ENCODE results near the gene PSKH1. TPM values are rescaled to one million over a fixed set of nuclear protein-coding genes. Genes with fewer than 3 reads are reported as not detected.
"Not testable (repeated sequence)": the region's sequence is repeated elsewhere in the genome, so short reads cannot be mapped to it uniquely, and the experiment has no call there.

Gene PSKH1
- total RNA-seq, 1 donor from 2014 or later = 9.9 TPM

- Histone ChIP-seq H3K4me1 (ENCODE audit: control insufficient read depth in 3 of 3, insufficient read depth in 3 of 3, low read length in 3 of 3) (peaks cover 4 to 19% (median 16%) of the 10 kb centered on the region in 3 donors), H3K9me3 (ENCODE audit: control insufficient read depth in 3 of 3, low read length in 3 of 3) (no peaks in the 10 kb centered on the region), H3K36me3 (ENCODE audit: control insufficient read depth in 3 of 3, insufficient read depth in 3 of 3, low read length in 3 of 3) (peaks cover 0 to 7% (median 3%) of the 10 kb centered on the region in 3 donors), H3K27ac (ENCODE audit: low read depth, low read length) (no peak overlapping the region), H3K4me3 (ENCODE audit: low read length in 3 of 3) (no peak overlapping the region), H3K9ac (ENCODE audit: low read depth in 1 of 3, low read length in 3 of 3) (no peak overlapping the region), H3K27me3 (ENCODE audit: control insufficient read depth in 3 of 3, insufficient read depth in 3 of 3, low read length in 3 of 3) (no peaks in the 10 kb centered on the region)
Observed at GRCh38 chr16:67902831-67903230, 9.8 kb downstream of the PSKH1 start.

GRCh38 chr16:67907397-67908180 is 14.5 kb downstream of the PSKH1 start:
- no peaks in the 10 kb centered on the region for H3K27me3 ChIP-seq (ENCODE audit: control insufficient read depth in 3 of 3, insufficient read depth in 3 of 3, low read length in 3 of 3)
- peaks cover 9 to 26% (median 13%) of the 10 kb centered on the region in 3 donors for H3K4me1 ChIP-seq (ENCODE audit: control insufficient read depth in 3 of 3, insufficient read depth in 3 of 3, low read length in 3 of 3)
- H3K4me3 ChIP-seq (ENCODE audit: low read length in 3 of 3) = no peak overlapping the region
- H3K27ac ChIP-seq (ENCODE audit: low read depth, low read length) = no peak overlapping the region
- no peak overlapping the region for H3K9ac ChIP-seq (ENCODE audit: low read depth in 1 of 3, low read length in 3 of 3)
- no peaks in the 10 kb centered on the region for H3K9me3 ChIP-seq (ENCODE audit: control insufficient read depth in 3 of 3, low read length in 3 of 3)
- peaks cover 26 to 38% (median 35%) of the 10 kb centered on the region in 3 donors for H3K36me3 ChIP-seq (ENCODE audit: control insufficient read depth in 3 of 3, insufficient read depth in 3 of 3, low read length in 3 of 3)

- Histone ChIP-seq H3K36me3 (ENCODE audit: control insufficient read depth in 3 of 3, insufficient read depth in 3 of 3, low read length in 3 of 3) (peaks cover 26 to 34% (median 28%) of the 10 kb centered on the region in 3 donors), H3K4me1 (ENCODE audit: control insufficient read depth in 3 of 3, insufficient read depth in 3 of 3, low read length in 3 of 3) (peaks cover 9 to 26% (median 13%) of the 10 kb centered on the region in 3 donors), H3K27ac (ENCODE audit: low read depth, low read length) (no peak overlapping the region), H3K9me3 (ENCODE audit: control insufficient read depth in 3 of 3, low read length in 3 of 3) (no peaks in the 10 kb centered on the region), H3K9ac (ENCODE audit: low read depth in 1 of 3, low read length in 3 of 3) (no peak overlapping the region), H3K4me3 (ENCODE audit: low read length in 3 of 3) (no peak overlapping the region), H3K27me3 (ENCODE audit: control insufficient read depth in 3 of 3, insufficient read depth in 3 of 3, low read length in 3 of 3) (no peaks in the 10 kb centered on the region)
Observed at GRCh38 chr16:67909056-67909742, 16.1 kb downstream of the PSKH1 start.

- Histone ChIP-seq H3K4me1 (ENCODE audit: control insufficient read depth in 3 of 3, insufficient read depth in 3 of 3, low read length in 3 of 3) (peaks cover 16 to 33% (median 18%) of the 10 kb centered on the region in 3 donors), H3K27me3 (ENCODE audit: control insufficient read depth in 3 of 3, insufficient read depth in 3 of 3, low read length in 3 of 3) (no peaks in the 10 kb centered on the region), H3K9me3 (ENCODE audit: control insufficient read depth in 3 of 3, low read length in 3 of 3) (no peaks in the 10 kb centered on the region), H3K4me3 (ENCODE audit: low read length in 3 of 3) (no peak overlapping the region), H3K9ac (ENCODE audit: low read depth in 1 of 3, low read length in 3 of 3) (peak overlapping the region in 1 of 3 donors; percentile 16), H3K36me3 (ENCODE audit: control insufficient read depth in 3 of 3, insufficient read depth in 3 of 3, low read length in 3 of 3) (peaks cover 26 to 36% (median 30%) of the 10 kb centered on the region in 3 donors), H3K27ac (ENCODE audit: low read depth, low read length) (no peak overlapping the region)
Observed at GRCh38 chr16:67910158-67910557, 17.1 kb downstream of the PSKH1 start.

- peaks cover 53 to 68% (median 57%) of the 10 kb centered on the region in 3 donors for H3K4me1 ChIP-seq (ENCODE audit: control insufficient read depth in 3 of 3, insufficient read depth in 3 of 3, low read length in 3 of 3)
- no peak overlapping the region for H3K4me3 ChIP-seq (ENCODE audit: low read length in 3 of 3)
- H3K9me3 ChIP-seq (ENCODE audit: control insufficient read depth in 3 of 3, low read length in 3 of 3) = no peaks in the 10 kb centered on the region
- peaks cover 19 to 24% (median 22%) of the 10 kb centered on the region in 3 donors for H3K36me3 ChIP-seq (ENCODE audit: control insufficient read depth in 3 of 3, insufficient read depth in 3 of 3, low read length in 3 of 3)
- no peaks in the 10 kb centered on the region for H3K27me3 ChIP-seq (ENCODE audit: control insufficient read depth in 3 of 3, insufficient read depth in 3 of 3, low read length in 3 of 3)
- no peak overlapping the region for H3K27ac ChIP-seq (ENCODE audit: low read depth, low read length)
- H3K9ac ChIP-seq (ENCODE audit: low read depth in 1 of 3, low read length in 3 of 3) = peak overlapping the region in 1 of 3 donors; percentile 4
Observed at GRCh38 chr16:67914758-67915495, 21.9 kb downstream of the PSKH1 start.

- H3K9me3 ChIP-seq (ENCODE audit: control insufficient read depth in 3 of 3, low read length in 3 of 3); H3K27me3 ChIP-seq (ENCODE audit: control insufficient read depth in 3 of 3, insufficient read depth in 3 of 3, low read length in 3 of 3); H3K27ac ChIP-seq (ENCODE audit: low read depth, low read length); H3K4me3 ChIP-seq (ENCODE audit: low read length in 3 of 3): not testable (repeated sequence)
- Histone ChIP-seq H3K9ac (ENCODE audit: low read depth in 1 of 3, low read length in 3 of 3) (peak overlapping the region in 1 of 3 donors; percentile 4), H3K4me1 (ENCODE audit: control insufficient read depth in 3 of 3, insufficient read depth in 3 of 3, low read length in 3 of 3) (peaks cover 57 to 73% (median 62%) of the 10 kb centered on the region in 3 donors), H3K36me3 (ENCODE audit: control insufficient read depth in 3 of 3, insufficient read depth in 3 of 3, low read length in 3 of 3) (peaks cover 15 to 22% (median 18%) of the 10 kb centered on the region in 3 donors)
Observed at GRCh38 chr16:67915496-67915769, 22.4 kb downstream of the PSKH1 start.

DNA sequence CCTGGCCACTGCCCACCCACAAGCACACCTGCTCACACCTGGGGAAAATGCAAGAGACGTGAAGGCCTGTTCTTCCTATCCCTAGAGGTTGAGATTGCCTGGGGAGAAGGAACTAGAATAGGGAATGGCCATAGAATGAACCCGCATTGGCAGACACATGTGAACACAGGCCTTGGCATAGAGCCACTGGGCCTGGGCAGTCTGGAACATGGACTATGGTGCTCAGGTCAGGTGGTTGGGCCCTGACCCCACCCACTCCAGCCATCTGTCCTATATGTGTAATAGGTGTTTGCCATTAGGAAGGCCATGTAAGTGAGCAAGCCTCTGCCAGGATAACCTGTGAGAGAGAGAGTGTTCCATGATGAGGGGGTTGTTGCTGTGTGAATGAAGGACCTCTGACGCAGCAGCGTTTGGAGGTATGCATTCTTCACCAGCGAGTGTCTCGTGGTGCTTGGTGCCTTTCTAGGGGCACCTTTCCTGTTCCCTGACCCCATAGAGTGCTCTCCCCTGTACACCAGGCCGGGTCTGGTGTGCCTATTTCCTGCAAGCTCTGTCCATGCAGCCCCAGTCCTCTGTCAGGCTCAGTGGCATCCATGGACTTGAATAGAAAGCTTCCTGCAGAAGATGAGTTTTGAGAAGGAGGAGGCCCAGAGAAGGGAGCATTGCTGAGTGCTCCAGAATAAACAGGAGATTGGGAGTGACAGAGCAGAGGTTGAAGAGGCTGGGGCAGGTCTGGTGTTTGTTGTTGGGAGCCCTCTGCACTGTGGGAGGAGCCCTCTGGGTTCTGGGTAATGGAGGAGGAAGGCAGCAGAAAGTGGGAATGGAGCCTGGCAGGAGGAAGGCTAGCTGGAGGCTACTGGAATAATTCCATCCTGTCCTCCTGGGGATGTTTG is 23.0 kb downstream of the PSKH1 start:
- Histone ChIP-seq H3K27ac (ENCODE audit: low read depth, low read length) (peak overlapping the region; percentile 81), H3K36me3 (ENCODE audit: control insufficient read depth in 3 of 3, insufficient read depth in 3 of 3, low read length in 3 of 3) (peaks cover 14 to 17% (median 15%) of the 10 kb centered on the region in 3 donors), H3K9ac (ENCODE audit: low read depth in 1 of 3, low read length in 3 of 3) (peak overlapping the region in 2 of 3 donors; percentile 36 to 62), H3K9me3 (ENCODE audit: control insufficient read depth in 3 of 3, low read length in 3 of 3) (no peaks in the 10 kb centered on the region), H3K4me3 (ENCODE audit: low read length in 3 of 3) (peak overlapping the region in 1 of 3 donors; percentile 13), H3K27me3 (ENCODE audit: control insufficient read depth in 3 of 3, insufficient read depth in 3 of 3, low read length in 3 of 3) (no peaks in the 10 kb centered on the region), H3K4me1 (ENCODE audit: control insufficient read depth in 3 of 3, insufficient read depth in 3 of 3, low read length in 3 of 3) (peaks cover 61 to 74% (median 64%) of the 10 kb centered on the region in 3 donors)

DNA sequence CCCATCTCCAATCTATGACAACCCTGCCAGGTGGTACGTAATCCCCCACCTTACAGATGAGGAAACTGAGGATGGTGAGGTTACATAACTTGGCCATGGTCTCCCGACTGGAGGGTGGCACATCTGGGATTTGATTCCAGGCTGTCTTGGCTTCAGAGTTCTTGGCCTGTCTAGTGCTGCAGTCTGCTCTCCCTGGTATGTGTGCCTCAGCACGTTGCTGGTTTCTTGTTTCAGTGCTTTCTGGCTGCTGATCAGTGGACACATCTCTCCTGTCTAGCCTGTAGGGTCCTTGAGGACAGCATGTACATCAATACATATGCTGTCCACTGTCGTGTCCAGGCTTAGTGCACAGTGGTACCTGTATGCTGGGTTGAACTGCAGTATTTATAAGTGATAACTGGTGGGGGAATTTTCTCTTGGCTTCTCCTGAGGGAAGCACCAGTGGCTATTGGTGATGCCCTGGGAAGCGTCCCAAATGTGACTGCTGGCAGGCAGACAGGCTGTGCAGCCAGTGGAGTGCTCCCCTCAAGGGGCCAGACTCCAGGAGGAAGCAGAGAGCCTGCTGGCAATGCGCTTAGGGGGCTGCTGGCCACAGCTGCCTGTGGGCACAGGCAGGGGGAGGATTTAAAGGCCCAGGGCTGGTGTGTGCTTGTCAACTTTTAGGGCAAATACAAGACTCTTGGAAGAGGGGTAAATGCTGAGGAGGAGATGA is 24.2 kb downstream of the PSKH1 start:
- Histone ChIP-seq H3K4me3 (ENCODE audit: low read length in 3 of 3) (peak overlapping the region in 2 of 3 donors; percentile 3 to 63), H3K9me3 (ENCODE audit: control insufficient read depth in 3 of 3, low read length in 3 of 3) (no peaks in the 10 kb centered on the region), H3K27ac (ENCODE audit: low read depth, low read length) (peak overlapping the region; percentile 81), H3K9ac (ENCODE audit: low read depth in 1 of 3, low read length in 3 of 3) (peak overlapping the region; percentile 50 to 80 (median 61)), H3K36me3 (ENCODE audit: control insufficient read depth in 3 of 3, insufficient read depth in 3 of 3, low read length in 3 of 3) (peaks cover 5 to 10% (median 7%) of the 10 kb centered on the region in 3 donors), H3K27me3 (ENCODE audit: control insufficient read depth in 3 of 3, insufficient read depth in 3 of 3, low read length in 3 of 3) (no peaks in the 10 kb centered on the region), H3K4me1 (ENCODE audit: control insufficient read depth in 3 of 3, insufficient read depth in 3 of 3, low read length in 3 of 3) (peaks cover 63 to 76% (median 72%) of the 10 kb centered on the region in 3 donors)

GRCh38 chr16:67917852-67918236 is 24.8 kb downstream of the PSKH1 start:
- peak overlapping the region in 2 of 3 donors; percentile 3 to 63 for H3K4me3 ChIP-seq (ENCODE audit: low read length in 3 of 3)
- peak overlapping the region; percentile 50 to 80 (median 61) for H3K9ac ChIP-seq (ENCODE audit: low read depth in 1 of 3, low read length in 3 of 3)
- peaks cover 5 to 10% (median 6%) of the 10 kb centered on the region in 3 donors for H3K36me3 ChIP-seq (ENCODE audit: control insufficient read depth in 3 of 3, insufficient read depth in 3 of 3, low read length in 3 of 3)
- peaks cover 68 to 82% (median 76%) of the 10 kb centered on the region in 3 donors for H3K4me1 ChIP-seq (ENCODE audit: control insufficient read depth in 3 of 3, insufficient read depth in 3 of 3, low read length in 3 of 3)
- no peaks in the 10 kb centered on the region for H3K9me3 ChIP-seq (ENCODE audit: control insufficient read depth in 3 of 3, low read length in 3 of 3)
- H3K27me3 ChIP-seq (ENCODE audit: control insufficient read depth in 3 of 3, insufficient read depth in 3 of 3, low read length in 3 of 3) = no peaks in the 10 kb centered on the region
- H3K27ac ChIP-seq (ENCODE audit: low read depth, low read length) = peak overlapping the region; percentile 81
